ENCODE results near the gene ALPP.
"Not testable (repeated sequence)": the region's sequence is repeated elsewhere in the genome, so short reads cannot be mapped to it uniquely, and the experiment has no call there.

The ALPP gene

GRCh38 chr2:232422051-232422450 is 43.5 kb downstream of the ALPP start:
- no peak for DNase-seq (ENCODE audit: low read depth)

GRCh38 chr2:232422996-232423395 is 44.4 kb downstream of the ALPP start:
- DNase-seq (ENCODE audit: low read depth), result not testable (repeated sequence)

GRCh38 chr2:232423407-232423806 is 44.9 kb downstream of the ALPP start:
- DNase-seq (ENCODE audit: low read depth), result not testable (repeated sequence)

GRCh38 chr2:232431705-232432590 is 53.4 kb downstream of the ALPP start:
- DNase-seq (ENCODE audit: low read depth), result no peak

All from stimulated activated CD8-positive, alpha-beta memory T cell treated with anti-CD3 and anti-CD28 coated beads, Interleukin-15, amount 100 ng/mL, for 24 hours (primary cell).